Prostate gland (tissue), 2 donors: ENCODE results near the gene PLCG2.

Experiments
- POLR2A ChIP-seq: fragments of 450-650 bp; IDR thresholded peaks from one replicate; pipeline ENCODE4 v1.6.1; 2016; ENCODE audit warnings: antibody characterized with exemption, mild to moderate bottlenecking
- POLR2AphosphoS5 ChIP-seq: sonication (generic); formaldehyde crosslinking; IDR thresholded peaks from one replicate; pipeline ENCODE4 v1.6.1; 2017; ENCODE audit warnings: antibody characterized with exemption
- TF ChIP-seq, protein P1 (sequence below), 4 experiments: fragments of 200-600 bp in 2 of 4; fragments of 450-650 bp in 2 of 4; sonication (generic) in 2 of 4; IDR thresholded peaks; 1 replicate in 3 of 4; 2 replicates in 1 of 4; pipeline ENCODE4 v1.5.1; 2016 to 2019; ENCODE audit warnings: antibody characterized with exemption in 4 of 4, mild to moderate bottlenecking in 2 of 4, moderate library complexity in 2 of 4

DNA sequence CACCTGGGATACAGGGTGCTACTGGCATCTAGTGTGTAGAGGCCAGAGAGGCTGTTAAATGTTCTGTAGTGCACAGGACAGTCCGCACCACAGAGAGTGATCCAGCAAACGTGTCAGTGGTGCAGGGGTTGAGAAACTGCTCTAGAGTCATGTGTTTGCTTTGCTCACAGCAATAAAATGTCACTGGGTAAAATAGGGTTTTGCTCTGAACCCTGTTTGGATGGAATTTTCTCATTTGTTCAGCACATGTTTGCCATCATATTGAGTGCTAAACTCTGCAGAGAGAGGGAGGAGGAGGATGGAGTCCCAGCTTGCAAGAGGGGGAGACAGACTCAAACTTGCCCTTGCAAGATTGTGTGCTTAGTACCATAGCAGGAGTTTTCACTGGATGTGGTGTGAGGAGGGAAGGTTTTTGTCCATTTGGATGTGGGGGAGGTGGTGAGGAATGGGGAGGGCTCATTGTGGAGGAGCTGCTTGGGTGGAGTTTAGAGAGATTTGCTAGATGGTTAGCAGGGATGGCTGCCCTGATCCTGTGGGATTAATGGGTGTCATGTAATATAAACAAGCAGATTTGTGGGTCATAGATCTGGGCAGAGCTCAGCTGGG is 11.8 kb downstream of the PLCG2 start:
- TF ChIP-seq POLR2A (no peak), POLR2AphosphoS5 (no peak)
- TF ChIP-seq, protein P1, sequence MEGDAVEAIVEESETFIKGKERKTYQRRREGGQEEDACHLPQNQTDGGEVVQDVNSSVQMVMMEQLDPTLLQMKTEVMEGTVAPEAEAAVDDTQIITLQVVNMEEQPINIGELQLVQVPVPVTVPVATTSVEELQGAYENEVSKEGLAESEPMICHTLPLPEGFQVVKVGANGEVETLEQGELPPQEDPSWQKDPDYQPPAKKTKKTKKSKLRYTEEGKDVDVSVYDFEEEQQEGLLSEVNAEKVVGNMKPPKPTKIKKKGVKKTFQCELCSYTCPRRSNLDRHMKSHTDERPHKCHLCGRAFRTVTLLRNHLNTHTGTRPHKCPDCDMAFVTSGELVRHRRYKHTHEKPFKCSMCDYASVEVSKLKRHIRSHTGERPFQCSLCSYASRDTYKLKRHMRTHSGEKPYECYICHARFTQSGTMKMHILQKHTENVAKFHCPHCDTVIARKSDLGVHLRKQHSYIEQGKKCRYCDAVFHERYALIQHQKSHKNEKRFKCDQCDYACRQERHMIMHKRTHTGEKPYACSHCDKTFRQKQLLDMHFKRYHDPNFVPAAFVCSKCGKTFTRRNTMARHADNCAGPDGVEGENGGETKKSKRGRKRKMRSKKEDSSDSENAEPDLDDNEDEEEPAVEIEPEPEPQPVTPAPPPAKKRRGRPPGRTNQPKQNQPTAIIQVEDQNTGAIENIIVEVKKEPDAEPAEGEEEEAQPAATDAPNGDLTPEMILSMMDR (IDR thresholded peaks at IDR 0.05): no peak
